Neural cell (in vitro differentiated cells): ENCODE measurements around the gene NEK5. TPM values are rescaled to one million over a fixed set of nuclear protein-coding genes. Genes with fewer than 3 reads are reported as not detected.
"Not testable (repeated sequence)": the region's sequence is repeated elsewhere in the genome, so short reads cannot be mapped to it uniquely, and the experiment has no call there.

Experiments
- H2AFZ ChIP-seq: fragments of 200-600, 300-800 bp; sonication (generic), shearing (Covaris generic); 2 replicates; pipeline ENCODE4 v1.6.0; 2014; ENCODE audit warnings: low read depth, mild to moderate bottlenecking, antibody characterized with exemption, low read length, moderate library complexity
- H3F3A ChIP-seq: fragments of 200-600 bp; shearing (Covaris generic); 2 replicates; pipeline ENCODE4 v1.6.1; 2016; ENCODE audit warnings: mild to moderate bottlenecking, moderate library complexity, mixed read lengths, antibody characterized with exemption, low read length; ENCODE audit not compliant: insufficient read depth, poor library complexity, severe bottlenecking
- H3K27ac ChIP-seq: fragments of 200-600, 300-800 bp; sonication (generic), shearing (Covaris generic); 2 replicates; pipeline ENCODE4 v1.5.1; 2014; ENCODE audit warnings: mild to moderate bottlenecking, low read length, moderate library complexity
- H3K27me3 ChIP-seq: fragments of 300-800, 200-600 bp; sonication (generic), shearing (Covaris generic); 2 replicates; pipeline ENCODE4 v1.6.0; 2014; ENCODE audit warnings: mild to moderate bottlenecking, low read depth, low read length, moderate library complexity; ENCODE audit not compliant: insufficient read depth
- H3K36me3 ChIP-seq: fragments of 300-800, 200-600 bp; sonication (generic), shearing (Covaris generic); 2 replicates; pipeline ENCODE4 v1.5.1; 2014; ENCODE audit warnings: mild to moderate bottlenecking, antibody characterized with exemption, low read length, moderate library complexity; ENCODE audit not compliant: insufficient read depth
- H3K4me2 ChIP-seq: fragments of 300-800, 200-600 bp; sonication (generic), shearing (Covaris generic); 2 replicates; pipeline ENCODE4 v1.6.0; 2014; ENCODE audit warnings: mild to moderate bottlenecking, low read length
- H3K4me3 ChIP-seq: fragments of 300-800, 200-600 bp; sonication (generic), shearing (Covaris generic); 2 replicates; pipeline ENCODE4 v1.5.1; 2014; ENCODE audit warnings: mild to moderate bottlenecking, low read length, moderate library complexity
- H3K79me2 ChIP-seq: fragments of 200-600 bp; shearing (Covaris generic); replicated peaks from 2 replicates; pipeline ENCODE4 v1.6.0; 2014; ENCODE audit warnings: mild to moderate bottlenecking, low read length, moderate library complexity; ENCODE audit not compliant: insufficient read depth
- H3K9ac ChIP-seq: fragments of 300-800, 200-600 bp; sonication (generic), shearing (Covaris generic); 2 replicates; pipeline ENCODE4 v1.6.1; 2016; ENCODE audit warnings: mild to moderate bottlenecking, low read length, mixed read lengths
- H3K9me2 ChIP-seq: fragments of 200-600 bp; shearing (Covaris generic); 2 replicates; pipeline ENCODE4 v1.6.1; 2016; ENCODE audit warnings: mild to moderate bottlenecking, low read length, mixed read lengths; ENCODE audit not compliant: insufficient read depth
- H3K9me3 ChIP-seq: fragments of 200-600, 300-800 bp; sonication (generic), shearing (Covaris generic); 2 replicates; pipeline ENCODE4 v1.6.1; 2016; ENCODE audit warnings: mild to moderate bottlenecking, mixed run types, low read length, moderate library complexity, mixed read lengths
- H4K20me1 ChIP-seq: fragments of 200-600 bp; shearing (Covaris generic); 2 replicates; pipeline ENCODE4 v1.6.1; 2016; ENCODE audit warnings: mild to moderate bottlenecking, mixed run types; ENCODE audit not compliant: insufficient read depth
- CTCF ChIP-seq: fragments of 450-650 bp; IDR thresholded peaks from 2 replicates; pipeline ENCODE4 v1.5.1; 2014; ENCODE audit warnings: antibody characterized with exemption, mild to moderate bottlenecking, moderate library complexity; ENCODE audit not compliant: poor library complexity, severe bottlenecking
- EP300 ChIP-seq: fragments of 450-650 bp; conservative IDR thresholded peaks from 2 replicates; pipeline ENCODE4 v1.6.1; 2014; ENCODE audit warnings: antibody characterized with exemption, mild to moderate bottlenecking, moderate library complexity; ENCODE audit not compliant: poor library complexity, severe bottlenecking
- POLR2AphosphoS5 ChIP-seq: IDR thresholded peaks from 2 replicates; pipeline ENCODE4 v1.6.1; 2012
- RAD21 ChIP-seq: fragments of 450-650 bp; conservative IDR thresholded peaks from 2 replicates; pipeline ENCODE4 v1.6.1; 2014; ENCODE audit warnings: antibody characterized with exemption, mild to moderate bottlenecking, moderate library complexity
- REST ChIP-seq: IDR thresholded peaks from 2 replicates; pipeline ENCODE4 v1.6.1; 2012; ENCODE audit warnings: borderline replicate concordance
- SMC3 ChIP-seq: fragments of 450-650 bp; conservative IDR thresholded peaks from 2 replicates; pipeline ENCODE4 v1.6.1; 2014; ENCODE audit warnings: antibody characterized with exemption, mild to moderate bottlenecking, moderate library complexity; ENCODE audit not compliant: poor library complexity
- polyA plus RNA-seq: library from polyadenylated mRNA; depleted of rRNA; stranded (reverse); fragments of >200 nt; gene quantifications from 2 replicates; pipeline ENCODE4 v1.2.3, GENCODE V29; 2014

Gene NEK5
- polyA plus RNA-seq, 1 donor from 2014 or later, result 0.43 TPM

GRCh38 chr13:52033039-52033438, 95.8 kb downstream of the NEK5 start:
- Histone ChIP-seq H3K79me2 (no peaks in the 10 kb centered on the region), H3K36me3 (no peaks in the 10 kb centered on the region), H3K9me3 (no peaks in the 10 kb centered on the region), H3K27ac (no peak overlapping the region), H3F3A (no peaks in the 10 kb centered on the region), H4K20me1 (no peaks in the 10 kb centered on the region), H3K4me2 (no peak overlapping the region), H3K9ac (no peak overlapping the region), H3K27me3 (no peaks in the 10 kb centered on the region), H3K9me2 (no peaks in the 10 kb centered on the region), H2AFZ (no peak overlapping the region), H3K4me3 (no peak overlapping the region)
- TF ChIP-seq SMC3 (no peak), CTCF (no peak)

GRCh38 chr13:52030401-52030800, 98.5 kb downstream of the NEK5 start:
- not testable (repeated sequence) for H3K4me3 ChIP-seq, H3K79me2 ChIP-seq, H3K9me2 ChIP-seq, H3K27me3 ChIP-seq, H3K27ac ChIP-seq, H4K20me1 ChIP-seq, H3K9me3 ChIP-seq, H3K4me2 ChIP-seq, H3F3A ChIP-seq, H3K36me3 ChIP-seq, H3K9ac ChIP-seq, H2AFZ ChIP-seq

- TF ChIP-seq POLR2AphosphoS5 (no peak), REST (no peak), EP300 (no peak), RAD21 (no peak), CTCF (no peak)
- Histone ChIP-seq H3K9ac (no peak overlapping the region), H3K27me3 (no peaks in the 10 kb centered on the region), H3K79me2 (no peaks in the 10 kb centered on the region), H3F3A (no peaks in the 10 kb centered on the region), H3K36me3 (no peaks in the 10 kb centered on the region), H3K4me2 (no peak overlapping the region), H3K27ac (no peak overlapping the region), H3K9me2 (no peaks in the 10 kb centered on the region), H4K20me1 (no peaks in the 10 kb centered on the region), H3K9me3 (peaks cover 4% of the 10 kb centered on the region), H2AFZ (no peak overlapping the region), H3K4me3 (no peak overlapping the region)
These were observed 99.3 kb downstream of the NEK5 start for GRCh38 chr13:52029569-52029968.
